Central memory CD4-positive, alpha-beta T cell (primary cell): Measurements from ENCODE around the gene UBAC1.
"Not testable (repeated sequence)": the region's sequence is repeated elsewhere in the genome, so short reads cannot be mapped to it uniquely, and the experiment has no call there.

Experiments
- DNase-seq: peaks from one replicate; pipeline ENCODE4 v3.0.0; 2022

UBAC1 gene

DNA sequence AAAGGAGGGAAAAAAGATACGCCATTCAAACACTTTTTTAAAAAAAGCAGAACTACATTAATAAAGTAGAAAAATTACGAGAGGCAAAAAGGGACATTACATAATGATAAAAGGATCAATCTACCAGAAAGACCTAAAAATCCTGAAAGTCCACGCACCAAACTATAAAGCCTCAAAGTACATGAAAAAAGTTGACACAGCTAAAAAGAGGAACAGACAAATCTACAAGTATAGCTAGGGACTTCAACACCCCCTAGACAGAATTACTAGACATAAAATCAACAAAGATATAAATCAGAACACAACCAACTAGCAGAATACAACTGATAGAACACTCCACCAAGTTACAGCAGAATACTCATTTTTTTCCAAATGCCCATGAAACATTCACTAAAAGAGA, 65.0 kb downstream of the UBAC1 start:
- no peak for DNase-seq

DNA sequence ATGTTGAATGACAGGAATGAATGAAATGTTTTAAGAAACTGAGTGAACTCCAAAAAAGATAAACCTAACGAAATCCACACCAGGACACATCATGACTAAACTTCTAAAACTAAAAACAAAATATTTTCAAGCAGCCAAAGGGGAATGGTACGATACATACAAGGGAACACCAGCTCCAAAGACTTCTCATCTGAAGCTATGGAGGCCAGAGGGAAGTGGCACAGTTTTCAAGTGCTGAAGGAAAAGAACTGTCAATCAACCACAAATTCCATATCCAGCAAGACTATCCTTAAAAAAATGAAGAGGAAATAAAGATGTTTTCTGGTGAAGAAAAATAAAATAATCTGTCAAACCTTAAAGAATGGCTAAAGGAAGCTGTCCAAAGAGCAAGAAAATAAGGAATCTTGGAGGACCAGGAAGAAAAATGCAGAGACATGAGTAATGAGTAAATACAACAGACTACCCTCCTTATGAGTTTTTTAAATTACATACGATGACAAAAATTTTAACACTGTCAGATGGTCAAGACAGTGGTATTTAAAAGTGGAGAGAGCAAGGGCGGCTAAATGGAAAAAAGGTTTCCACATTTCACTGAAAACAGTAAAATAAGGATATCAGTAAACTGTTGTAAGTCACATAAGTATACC, 65.8 kb downstream of the UBAC1 start:
- no peak for DNase-seq

DNA sequence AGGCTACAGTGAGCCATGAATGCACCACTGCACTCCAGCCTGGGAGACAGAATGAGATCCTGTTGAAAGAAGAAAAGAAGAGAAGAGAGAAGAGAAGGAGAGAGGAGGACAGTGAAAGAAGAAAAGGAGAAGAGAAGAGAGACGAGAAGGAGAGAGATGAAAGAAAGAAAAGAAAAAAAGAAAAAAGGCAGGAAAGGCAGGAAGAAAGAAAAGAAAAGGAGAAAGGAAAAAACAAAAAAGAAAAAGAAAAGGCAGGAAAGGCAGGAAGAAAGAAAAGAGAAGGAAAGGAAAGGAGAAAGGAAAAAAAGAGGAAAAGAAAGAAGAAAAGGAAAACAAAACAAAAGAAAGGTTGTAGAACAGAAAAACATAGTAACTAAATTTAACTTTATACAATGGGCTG, 68.1 kb downstream of the UBAC1 start:
- no peak for DNase-seq

DNA sequence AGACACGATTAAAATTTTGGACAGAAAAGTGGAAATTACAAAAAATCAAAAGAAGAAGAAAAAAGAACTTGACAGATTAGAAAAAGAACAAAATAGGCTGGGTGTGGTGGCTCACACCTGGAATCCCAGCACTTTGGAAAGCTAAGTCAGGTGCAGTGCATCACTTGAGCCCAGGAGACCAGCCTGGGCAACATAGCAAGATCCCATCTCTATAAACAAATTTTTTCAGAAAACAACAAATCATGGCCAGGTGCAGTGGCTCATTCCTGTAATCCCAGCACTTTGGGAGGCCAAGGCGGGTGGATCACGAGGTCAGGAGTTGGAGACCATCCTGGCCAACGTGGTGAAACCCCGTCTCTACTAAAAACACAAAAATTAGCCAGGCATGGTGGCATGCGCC, 68.8 kb downstream of the UBAC1 start:
- DNase-seq: not testable (repeated sequence)

DNA sequence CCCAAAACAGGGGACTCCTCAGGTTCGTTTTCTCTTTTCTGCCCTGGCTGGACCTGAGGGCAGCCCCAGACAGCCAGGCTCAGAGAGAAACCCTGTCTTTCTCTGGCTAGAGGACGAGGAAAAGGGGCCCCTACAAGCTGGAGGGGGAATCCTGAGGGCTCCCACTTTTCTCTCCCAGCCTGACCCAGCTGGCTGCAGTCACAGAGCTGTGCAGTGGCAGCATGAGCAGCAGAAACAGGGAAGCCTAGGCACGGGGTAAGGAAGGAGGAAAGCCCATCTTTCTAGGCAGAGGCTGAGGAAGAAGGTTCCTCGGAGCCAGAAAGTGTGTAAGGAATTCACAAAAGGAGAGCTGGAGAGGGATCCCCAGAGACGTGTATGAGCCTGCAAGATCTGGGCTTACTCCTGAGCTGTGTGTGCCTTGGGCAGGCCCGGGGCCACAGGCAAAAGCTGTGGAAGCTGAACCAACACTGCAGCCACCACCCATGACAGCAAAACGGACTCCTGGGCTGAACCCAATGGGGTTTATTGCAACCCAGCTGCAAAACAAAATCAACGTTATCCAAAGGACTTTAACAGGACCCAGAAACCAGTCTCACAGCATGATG, 70.0 kb downstream of the UBAC1 start:
- DNase-seq: no peak

DNA sequence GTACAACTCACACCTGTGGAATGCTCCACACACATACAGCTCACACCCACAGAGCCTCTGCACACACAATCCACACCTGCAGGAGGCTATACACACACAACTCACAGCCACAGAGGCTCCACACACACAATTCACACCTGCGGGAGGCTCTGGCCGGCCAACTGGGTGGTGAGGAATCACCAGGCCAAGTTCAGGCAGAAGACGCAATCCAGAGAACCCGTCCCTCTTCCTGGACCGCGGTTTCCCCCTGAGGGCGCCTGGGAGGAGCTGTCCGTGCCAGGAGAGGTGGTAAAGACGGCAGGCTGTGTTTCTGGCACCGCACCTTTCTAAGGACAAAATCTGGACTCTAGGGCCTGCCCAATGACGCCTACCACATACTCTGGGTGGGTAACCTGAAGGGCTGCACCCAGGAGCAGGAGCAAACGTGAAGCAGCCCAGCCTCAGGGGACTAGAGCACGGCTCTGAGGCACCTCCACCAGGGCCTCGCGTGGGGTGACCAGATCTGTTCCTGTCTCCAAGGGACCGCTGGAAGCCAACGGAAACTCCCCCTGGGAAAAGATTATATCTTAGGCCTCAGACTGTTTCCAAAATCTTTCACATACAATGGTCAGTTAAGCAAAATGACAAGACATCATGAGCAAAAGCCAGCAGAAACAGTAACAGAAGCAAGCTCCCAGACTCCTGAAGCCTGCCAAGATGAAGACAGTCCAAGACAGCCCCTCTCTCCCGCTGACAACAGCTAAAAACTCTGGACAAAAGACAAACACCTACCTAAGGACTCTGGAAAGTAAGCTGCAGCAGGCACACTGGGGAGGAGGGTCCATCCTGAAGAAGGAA, 70.8 kb downstream of the UBAC1 start:
- no peak for DNase-seq

DNA sequence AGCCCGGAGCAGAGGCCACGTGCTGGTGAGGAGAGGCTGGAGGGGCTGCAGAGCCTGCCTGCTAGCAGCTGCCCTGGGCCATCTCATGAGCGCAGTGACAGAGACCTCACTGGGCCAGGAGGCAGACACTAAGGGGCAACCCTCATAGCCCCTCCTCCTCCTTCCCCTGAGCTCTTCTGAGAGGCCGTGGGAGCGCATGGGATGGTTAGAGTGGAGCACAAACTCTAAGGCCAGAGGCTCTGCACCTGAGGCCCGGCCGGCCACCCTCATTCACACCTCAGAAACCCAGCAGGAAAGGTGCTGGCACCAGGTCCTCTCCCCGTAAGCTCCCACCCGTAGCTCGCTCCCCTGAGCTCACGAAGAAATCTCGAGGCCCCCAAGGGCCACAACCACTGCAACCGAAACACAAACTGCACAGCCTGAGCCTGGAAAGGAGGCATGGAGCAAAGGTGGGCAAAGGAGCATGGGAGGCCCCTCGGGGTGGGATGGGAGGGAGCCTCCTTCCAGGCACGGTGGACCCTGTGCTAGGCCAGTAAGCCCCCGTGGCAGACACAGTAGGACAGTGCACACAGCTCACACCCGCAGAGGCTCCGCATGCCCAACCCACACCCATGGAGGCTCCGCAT, 71.5 kb downstream of the UBAC1 start:
- no peak for DNase-seq

DNA sequence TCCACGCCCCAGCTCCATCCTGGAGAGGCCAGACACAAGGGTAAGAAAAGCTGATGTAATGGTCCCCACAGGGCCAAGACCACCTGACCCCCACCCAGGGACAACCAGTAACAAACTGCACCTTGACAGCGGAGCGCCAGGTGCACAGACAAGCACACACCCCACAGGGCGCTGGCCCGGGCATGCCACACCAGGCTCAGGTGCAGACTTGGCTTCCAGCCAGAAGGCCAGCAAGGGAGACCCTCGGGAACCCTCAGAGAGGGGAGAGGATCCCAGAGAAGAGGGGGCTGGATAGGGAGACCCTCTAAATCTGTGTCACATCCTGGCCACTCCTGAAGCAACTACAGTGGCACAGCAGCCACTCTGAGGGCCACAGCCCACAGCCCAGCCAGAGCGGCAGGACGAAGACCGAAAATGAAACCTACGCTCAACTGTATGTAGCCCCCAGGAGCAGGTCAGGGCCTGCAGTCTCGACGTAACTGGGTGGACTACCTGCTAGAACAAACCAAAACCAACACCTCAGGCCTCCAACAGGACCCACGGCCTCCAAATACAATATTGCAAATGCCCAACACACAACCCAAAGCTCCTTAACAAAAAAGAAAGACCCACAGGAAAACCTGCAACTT, 72.3 kb downstream of the UBAC1 start:
- DNase-seq: no peak

DNA sequence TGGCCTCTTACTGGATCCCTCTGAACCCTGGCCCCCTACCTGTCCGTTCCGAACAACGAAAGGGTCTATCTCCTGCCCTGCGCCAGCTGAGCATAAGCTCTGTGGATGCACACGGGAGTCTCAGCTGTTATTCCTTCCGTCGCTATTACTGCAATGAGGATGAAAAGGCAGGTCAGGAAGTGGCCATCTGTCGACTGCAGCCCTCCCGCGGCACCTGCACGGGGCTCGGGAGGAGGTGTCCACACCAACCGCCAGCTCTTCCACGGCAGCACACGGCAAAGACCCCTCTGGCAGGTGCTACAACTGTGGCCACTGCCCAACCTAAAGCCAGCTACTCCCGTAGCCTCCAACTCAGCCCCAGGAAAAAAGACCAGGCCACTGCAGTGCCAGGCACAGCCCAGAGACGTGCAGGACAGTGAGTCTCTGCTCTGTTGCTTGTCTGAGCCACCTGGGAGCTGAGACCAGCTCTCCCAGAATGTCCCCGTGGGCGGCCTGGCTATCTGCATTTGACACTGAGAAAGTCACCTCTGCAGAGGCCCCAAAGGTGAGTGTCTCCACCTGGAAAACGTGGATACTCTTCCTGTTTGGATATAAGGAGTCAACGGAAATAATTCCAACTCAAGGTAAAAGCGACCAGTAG, 72.9 kb downstream of the UBAC1 start:
- no peak for DNase-seq

DNA sequence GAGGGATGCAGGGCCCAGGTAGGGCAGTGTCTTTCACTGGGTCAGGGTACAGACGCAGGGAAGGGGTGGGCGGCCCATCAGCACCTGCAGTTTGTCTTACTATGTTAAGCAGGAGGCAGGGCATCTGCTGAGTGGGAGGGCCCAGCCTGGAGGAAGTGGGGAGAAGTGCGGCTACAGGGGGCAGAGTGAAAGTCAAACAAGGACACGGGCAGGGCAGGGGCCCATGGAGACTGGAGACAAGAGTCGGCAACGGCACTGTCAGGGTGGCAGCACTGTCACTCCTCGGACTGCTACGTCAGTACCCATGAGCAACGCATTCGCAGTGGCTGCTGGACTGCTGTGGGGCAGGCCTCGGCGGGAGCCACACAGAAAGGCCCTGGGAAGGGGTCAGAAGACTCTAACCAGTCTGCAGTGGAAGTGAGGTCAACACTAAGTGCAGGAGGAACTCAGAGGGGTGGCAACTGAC, 73.6 kb downstream of the UBAC1 start:
- DNase-seq: peak; percentile 63

DNA sequence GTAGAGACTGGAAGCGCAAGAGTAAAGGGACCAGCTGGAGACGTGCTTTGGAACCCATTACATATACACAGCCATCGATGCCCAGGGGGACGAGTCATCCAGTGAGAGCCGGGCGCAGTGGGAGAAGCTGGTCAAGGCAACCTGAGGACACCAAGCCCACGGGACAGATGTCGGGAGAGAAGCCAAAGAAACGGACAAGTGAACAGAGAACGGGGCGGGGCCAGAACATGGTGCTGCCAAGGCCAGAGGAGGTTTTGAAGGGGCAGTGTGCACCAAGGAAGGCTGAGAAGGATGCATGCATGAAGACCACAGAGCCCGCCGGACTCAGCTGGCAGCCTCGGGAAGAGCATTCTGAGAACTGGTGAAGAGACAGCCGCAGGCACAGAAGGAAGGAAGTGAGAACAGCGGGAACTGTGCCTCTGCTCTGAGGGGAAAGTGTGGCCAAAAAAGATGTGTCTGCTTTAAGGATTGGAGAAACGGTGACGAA, 74.1 kb downstream of the UBAC1 start:
- no peak for DNase-seq

DNA sequence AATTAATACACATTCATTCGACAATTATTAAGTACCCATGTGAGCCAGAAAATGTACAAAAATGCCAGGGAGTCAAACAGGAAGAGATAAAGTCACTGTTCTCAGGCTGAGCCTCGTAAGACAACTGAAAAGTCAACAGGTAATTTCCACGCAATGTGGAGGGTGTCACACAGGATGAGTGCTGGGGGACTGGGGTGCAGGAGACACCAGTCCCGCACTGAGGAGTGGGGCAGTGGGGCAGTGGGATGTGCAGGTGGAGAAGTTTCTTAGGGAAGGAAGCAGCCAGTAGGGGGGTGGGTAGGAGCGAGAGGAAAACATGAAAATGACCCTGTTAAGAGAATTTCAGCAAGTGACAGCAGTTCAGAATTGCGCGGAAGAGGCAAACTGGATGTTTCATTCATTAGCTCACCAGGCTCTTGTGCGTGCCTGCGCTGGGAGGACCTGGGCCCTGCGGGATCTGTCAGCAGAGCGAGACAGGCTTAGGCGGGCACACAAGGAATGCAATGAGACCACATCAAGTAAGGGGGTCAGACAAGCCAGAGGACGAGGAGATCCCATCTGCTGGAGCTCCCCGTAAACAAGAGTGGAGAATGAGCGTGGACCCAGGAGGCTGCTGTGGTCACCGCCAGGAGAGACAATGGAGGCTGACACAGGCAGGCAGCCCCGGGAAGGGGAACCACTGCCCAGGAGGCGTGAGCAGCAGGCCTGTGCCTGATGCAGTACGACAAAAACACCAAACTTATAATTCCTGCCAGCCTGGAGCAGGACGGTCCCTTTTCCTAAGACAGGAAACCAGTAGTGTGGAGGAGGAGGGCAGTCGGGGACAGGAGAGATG, 74.8 kb downstream of the UBAC1 start:
- no peak for DNase-seq

DNA sequence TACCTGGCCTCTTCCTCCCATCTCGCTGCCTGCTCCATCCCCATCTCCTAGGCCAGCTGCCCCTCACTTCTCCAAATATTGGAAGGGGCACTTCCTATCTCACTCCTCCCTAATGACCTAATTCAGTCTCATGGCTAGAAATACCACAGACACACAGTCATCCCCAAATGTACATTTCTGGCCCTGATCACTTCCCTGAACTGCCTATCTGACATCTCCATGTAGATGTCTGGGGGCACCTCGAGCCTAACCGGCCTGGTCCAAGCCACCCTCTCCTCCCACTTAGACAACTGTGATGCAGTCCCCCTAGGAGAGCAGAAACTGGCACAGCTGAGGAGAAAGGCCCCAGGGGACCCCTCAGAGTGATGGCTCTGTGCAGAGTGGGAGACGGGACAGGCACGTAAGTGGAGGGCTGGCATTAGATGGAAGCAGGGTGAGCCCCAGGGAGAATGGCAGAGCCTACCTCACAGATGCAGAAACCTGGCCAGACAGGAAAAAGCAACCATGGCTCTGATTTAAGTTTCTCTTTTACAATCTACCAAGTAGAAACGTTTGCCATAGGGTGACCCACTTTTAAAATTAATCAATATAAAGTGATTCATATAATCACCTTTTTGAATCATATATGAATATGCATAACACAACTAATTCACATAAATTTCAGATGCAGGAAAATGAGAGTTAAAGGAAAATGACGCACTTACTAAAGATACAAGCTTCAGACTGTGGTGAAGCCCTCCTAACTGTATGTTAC, 75.9 kb downstream of the UBAC1 start:
- DNase-seq: no peak

DNA sequence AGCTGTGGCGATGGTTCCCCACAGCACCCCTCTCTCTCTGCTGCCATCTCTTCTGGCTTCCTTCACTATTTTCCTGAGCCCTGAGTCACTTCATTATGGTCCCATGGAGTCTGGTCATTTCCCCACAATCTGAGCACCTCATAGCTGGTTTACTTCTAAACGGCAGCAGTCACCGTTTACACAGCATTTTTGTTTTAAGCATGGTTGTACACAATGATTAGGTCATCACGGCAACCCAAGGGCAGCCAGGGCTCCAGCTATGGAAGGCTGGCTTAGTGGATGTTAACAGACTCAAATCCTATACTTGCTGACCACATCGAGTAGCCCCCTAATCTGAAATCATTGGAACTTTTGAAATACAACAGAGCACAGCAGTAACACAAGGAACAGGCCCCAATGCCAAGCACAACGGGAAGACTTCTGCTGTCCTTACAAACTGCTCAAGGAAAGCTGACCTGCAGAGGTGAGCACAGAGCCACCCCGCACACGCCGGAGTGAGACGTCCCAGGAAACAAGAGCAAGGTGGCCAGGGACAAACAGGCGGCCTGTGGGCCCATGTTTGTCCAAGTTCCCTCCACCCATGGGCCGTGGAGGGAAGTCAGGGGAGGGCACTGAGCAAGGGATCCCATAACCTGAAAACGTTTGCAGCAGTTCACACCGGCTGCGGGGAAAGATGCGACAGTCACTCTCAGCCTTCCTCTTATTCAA, 76.7 kb downstream of the UBAC1 start:
- DNase-seq: no peak

DNA sequence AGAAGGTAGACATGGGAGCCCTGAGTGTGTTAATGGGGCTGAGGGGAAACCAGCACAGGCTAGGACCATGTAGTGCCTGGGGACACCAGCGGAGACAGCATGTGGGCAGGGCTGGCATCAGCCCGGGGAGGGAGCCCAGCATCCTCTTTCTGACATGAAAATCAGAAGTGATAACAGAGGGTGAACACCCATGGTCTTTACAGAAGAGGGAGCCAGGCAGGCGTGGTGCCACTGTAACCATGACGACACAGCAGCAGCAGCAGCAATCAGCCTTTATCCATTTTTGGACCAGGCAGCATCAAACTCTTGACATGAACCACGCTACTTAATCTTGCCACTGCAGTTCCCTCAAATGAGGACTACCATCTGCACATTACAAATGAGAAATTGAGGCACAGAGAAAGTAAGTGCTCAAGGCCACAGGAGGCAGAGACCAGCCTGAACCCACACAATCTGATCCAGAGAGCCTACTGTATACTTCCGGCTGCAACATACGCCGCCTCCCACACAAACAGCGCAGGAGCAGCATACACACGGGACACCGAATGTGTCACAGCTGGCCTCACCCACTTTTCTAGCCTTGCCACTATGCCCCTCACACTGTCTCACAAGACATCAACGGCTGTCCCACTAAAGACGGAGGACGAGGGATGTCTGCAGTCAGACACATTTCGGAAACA, 77.6 kb downstream of the UBAC1 start:
- no peak for DNase-seq
